ENCODE data around the gene KIAA1217.

The KIAA1217 gene

DNA sequence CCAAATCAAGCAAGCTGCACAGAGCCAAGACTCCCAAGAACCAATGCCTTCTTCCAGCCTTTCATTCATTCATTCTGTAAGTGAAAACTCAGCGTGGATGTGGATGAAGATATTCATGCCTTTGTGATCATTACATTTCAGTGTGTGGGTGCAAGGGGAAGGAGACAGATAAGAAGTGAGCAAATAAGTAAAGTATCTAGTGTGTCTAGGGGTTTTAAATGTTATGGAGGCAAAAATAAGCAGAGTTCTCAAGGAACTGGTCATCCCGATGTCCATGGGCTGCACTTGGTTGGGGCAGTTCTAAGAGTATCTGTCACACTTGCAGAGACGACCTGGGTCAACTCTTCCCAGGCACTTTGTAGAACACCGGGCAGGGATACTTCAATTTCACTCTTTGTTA is 149.1 kb downstream of the KIAA1217 start:
- no peak overlapping the region for H3K4me3 ChIP-seq
- no peak for DNase-seq (ENCODE audit: low spot score)
- TF ChIP-seq, protein P1, sequence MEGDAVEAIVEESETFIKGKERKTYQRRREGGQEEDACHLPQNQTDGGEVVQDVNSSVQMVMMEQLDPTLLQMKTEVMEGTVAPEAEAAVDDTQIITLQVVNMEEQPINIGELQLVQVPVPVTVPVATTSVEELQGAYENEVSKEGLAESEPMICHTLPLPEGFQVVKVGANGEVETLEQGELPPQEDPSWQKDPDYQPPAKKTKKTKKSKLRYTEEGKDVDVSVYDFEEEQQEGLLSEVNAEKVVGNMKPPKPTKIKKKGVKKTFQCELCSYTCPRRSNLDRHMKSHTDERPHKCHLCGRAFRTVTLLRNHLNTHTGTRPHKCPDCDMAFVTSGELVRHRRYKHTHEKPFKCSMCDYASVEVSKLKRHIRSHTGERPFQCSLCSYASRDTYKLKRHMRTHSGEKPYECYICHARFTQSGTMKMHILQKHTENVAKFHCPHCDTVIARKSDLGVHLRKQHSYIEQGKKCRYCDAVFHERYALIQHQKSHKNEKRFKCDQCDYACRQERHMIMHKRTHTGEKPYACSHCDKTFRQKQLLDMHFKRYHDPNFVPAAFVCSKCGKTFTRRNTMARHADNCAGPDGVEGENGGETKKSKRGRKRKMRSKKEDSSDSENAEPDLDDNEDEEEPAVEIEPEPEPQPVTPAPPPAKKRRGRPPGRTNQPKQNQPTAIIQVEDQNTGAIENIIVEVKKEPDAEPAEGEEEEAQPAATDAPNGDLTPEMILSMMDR (IDR thresholded peaks at IDR 0.05): no peak

DNA sequence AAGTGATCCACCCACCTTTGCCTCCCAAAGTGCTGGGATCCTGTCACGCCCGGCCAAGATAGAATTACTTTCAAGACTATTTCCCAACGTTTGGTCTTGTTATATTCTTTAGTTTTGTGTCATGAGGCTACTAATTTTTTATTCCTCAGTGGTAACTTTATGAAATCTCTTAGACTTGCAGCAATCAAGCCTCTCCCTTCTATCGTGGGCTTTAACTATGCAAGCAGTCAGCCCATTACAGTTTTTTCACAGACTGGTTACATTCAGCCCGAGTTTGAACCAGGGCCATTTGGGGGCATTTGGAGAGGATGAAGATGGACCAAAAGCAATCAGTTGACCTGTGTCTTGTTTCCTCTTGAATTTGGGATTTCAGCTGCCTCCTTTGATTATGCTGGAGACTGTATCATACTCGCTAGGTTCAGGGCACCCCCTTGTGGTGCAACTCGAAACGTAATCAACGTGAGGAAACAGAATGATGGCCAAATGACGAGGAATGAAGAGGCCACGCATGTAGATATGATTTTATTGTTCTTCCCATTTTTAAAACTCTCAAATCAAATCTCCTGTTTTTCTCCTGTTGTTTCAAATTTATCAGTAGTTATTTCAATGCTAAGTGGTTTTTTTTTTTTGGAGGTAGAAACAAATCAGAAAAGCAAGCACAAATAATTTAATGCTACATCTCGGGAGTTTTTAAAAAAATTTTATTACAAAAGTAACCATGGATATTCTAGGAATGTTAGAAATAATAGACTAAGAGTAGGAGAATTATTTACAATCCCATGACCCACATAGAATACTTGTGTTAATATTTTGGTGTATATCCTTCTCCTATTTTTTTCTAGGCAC is 151.6 kb downstream of the KIAA1217 start:
- DNase-seq (ENCODE audit: low spot score): no peak
- TF ChIP-seq, protein P1 (IDR thresholded peaks at IDR 0.05): peak; percentile 53
- H3K4me3 ChIP-seq: no peak overlapping the region
- H3K27ac ChIP-seq: no peak overlapping the region

More for the DNA sequence above, 149.1 kb downstream of the KIAA1217 start:
- H3K27ac ChIP-seq: no peak overlapping the region

DNA sequence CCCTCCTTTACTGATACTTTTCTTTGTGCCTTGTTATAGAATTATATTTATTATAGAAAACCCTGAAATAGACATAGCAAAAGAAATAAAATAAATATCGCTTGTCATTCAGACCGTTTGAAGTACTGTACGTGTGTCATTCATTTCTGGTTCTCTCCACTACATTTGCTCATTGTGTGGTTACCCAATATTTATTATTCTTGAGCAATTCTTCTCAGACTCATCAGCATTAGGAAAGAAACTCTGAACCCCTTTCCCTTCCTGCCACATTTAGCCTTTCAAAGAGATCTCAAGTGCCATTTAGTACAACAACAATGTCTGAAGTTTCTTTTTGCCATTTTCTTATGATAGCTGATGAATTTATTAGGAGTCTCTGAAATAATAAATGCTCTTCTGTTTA is 154.1 kb downstream of the KIAA1217 start:
- H3K4me3 ChIP-seq: no peak overlapping the region
- no peak overlapping the region for H3K27ac ChIP-seq
- no peak for DNase-seq (ENCODE audit: low spot score)
- TF ChIP-seq, protein P1 (IDR thresholded peaks at IDR 0.05): no peak

DNA sequence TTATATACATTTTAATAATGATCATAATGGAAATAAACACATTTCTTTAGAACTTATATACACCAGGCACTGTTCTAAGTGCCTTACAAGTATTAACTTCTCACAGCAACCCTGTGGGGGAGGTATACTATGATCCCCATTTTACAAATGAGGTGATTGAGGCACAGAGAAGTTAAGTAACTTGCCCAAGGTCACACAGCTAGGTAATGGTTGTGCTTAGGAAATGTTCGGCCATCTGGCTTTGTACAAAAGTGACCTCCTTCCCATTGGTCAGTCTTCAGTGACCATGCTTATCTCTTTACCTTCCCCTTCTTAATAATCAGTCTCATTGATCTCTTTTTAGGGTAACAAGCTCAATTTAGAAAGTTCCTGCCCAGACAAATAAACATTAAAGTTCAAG is 158.8 kb downstream of the KIAA1217 start:
- H3K27ac ChIP-seq: no peak overlapping the region
- no peak for DNase-seq (ENCODE audit: low spot score)
- TF ChIP-seq, protein P1 (IDR thresholded peaks at IDR 0.05): no peak

DNA sequence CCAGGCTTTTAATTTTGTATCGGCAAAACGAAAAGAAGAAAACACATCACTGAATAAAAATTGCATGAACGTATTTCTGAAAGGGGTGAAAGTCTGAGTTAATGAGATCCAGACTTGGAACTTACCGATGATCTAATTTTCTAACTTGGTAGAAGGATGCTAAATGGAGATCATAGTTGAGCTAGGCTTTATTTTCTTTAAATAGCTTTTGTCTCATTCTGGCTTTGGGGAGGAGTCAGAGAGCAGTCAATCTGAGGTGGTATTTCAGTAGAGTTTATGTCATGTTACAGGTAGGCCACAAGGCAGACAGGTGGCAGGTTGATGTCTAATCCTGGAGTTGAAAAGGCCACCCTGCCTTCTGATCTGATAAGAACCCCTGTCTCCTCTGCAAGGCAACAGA is 161.9 kb downstream of the KIAA1217 start:
- TF ChIP-seq, protein P1 (IDR thresholded peaks at IDR 0.05): no peak
- DNase-seq (ENCODE audit: low spot score): no peak
- Histone ChIP-seq H3K4me3 (no peak overlapping the region), H3K27ac (no peak overlapping the region)

More for the DNA sequence above, 158.8 kb downstream of the KIAA1217 start:
- H3K4me3 ChIP-seq: no peak overlapping the region

DNA sequence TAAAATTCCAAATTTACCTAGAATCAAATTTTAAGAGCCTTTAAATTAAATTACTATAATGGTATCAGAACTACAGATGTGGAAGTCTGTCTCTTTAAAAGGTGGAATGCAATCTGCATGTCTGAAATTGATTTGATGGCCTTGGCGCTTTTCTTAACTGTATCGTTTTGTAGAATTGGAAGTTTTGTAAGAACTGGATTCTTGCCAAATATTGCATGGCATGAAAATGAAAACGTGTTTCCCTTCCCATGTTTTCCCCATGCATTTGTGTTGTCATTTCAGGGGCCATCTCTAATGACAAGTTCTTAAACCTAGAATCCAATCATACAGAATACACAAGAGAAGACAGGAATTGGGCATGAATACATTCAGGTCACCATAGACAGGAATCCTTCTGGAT is 162.5 kb downstream of the KIAA1217 start:
- H3K4me3 ChIP-seq: no peak overlapping the region
- no peak for DNase-seq (ENCODE audit: low spot score)
- no peak overlapping the region for H3K27ac ChIP-seq

More for the DNA sequence above, 162.5 kb downstream of the KIAA1217 start:
- TF ChIP-seq, protein P1 (IDR thresholded peaks at IDR 0.05): no peak
